Measurements from ENCODE around the gene GRID2.
"Not testable (repeated sequence)": the region's sequence is repeated elsewhere in the genome, so short reads cannot be mapped to it uniquely, and the experiment has no call there.

GRID2 gene

GRCh38 chr4:93660036-93660435, 1356.3 kb downstream of the GRID2 start:
- DNase-seq (ENCODE audit: insufficient read length, low spot score): no peak
- no peak for TF ChIP-seq SPI1 (IDR thresholded peaks at IDR 0.05; ENCODE audit: low read depth, low read length)
- no peak for TF ChIP-seq POU2F2 (IDR thresholded peaks at IDR 0.05; ENCODE audit: low read depth, low read length)
- no peak for TF ChIP-seq POLR2AphosphoS5 (IDR thresholded peaks at IDR 0.05; ENCODE audit: low read depth, low read length)
- no peak for TF ChIP-seq PAX5 (IDR thresholded peaks at IDR 0.05; ENCODE audit: insufficient read depth, low read length, severe bottlenecking)
- no peak for FAIRE-seq

- no peak for FAIRE-seq
Measured at GRCh38 chr4:93670434-93670833, 1366.7 kb downstream of the GRID2 start.

GRCh38 chr4:93671093-93671492, 1367.3 kb downstream of the GRID2 start:
- no peak for DNase-seq (ENCODE audit: insufficient read length, low spot score)
- no peak for FAIRE-seq
- TF ChIP-seq POLR2A (IDR thresholded peaks at IDR 0.05; ENCODE audit: low read depth, low read length) (no peak), PAX5 (IDR thresholded peaks at IDR 0.05; ENCODE audit: insufficient read depth, low read length, severe bottlenecking) (no peak), SPI1 (IDR thresholded peaks at IDR 0.05; ENCODE audit: low read depth, low read length) (no peak), TAF1 (IDR thresholded peaks at IDR 0.05; ENCODE audit: low read depth, low read length) (no peak), POU2F2 (IDR thresholded peaks at IDR 0.05; ENCODE audit: low read depth, low read length) (no peak), POLR2AphosphoS5 (IDR thresholded peaks at IDR 0.05; ENCODE audit: low read depth, low read length) (no peak)

More at GRCh38 chr4:93670434-93670833, 1366.7 kb downstream of the GRID2 start:
- no peak for DNase-seq (ENCODE audit: insufficient read length, low spot score)
- no peak for TF ChIP-seq POLR2A (IDR thresholded peaks at IDR 0.05; ENCODE audit: low read depth, low read length)
- TF ChIP-seq TAF1 (IDR thresholded peaks at IDR 0.05; ENCODE audit: low read depth, low read length): no peak
- TF ChIP-seq POU2F2 (IDR thresholded peaks at IDR 0.05; ENCODE audit: low read depth, low read length): no peak
- no peak for TF ChIP-seq SPI1 (IDR thresholded peaks at IDR 0.05; ENCODE audit: low read depth, low read length)
- no peak for TF ChIP-seq POLR2AphosphoS5 (IDR thresholded peaks at IDR 0.05; ENCODE audit: low read depth, low read length)
- TF ChIP-seq PAX5 (IDR thresholded peaks at IDR 0.05; ENCODE audit: insufficient read depth, low read length, severe bottlenecking): no peak

- FAIRE-seq; DNase-seq (ENCODE audit: insufficient read length, low spot score): not testable (repeated sequence)
Measured at GRCh38 chr4:93676937-93677336, 1373.2 kb downstream of the GRID2 start.

GRCh38 chr4:93684571-93684970, 1380.8 kb downstream of the GRID2 start:
- FAIRE-seq (no peak), DNase-seq (ENCODE audit: insufficient read length, low spot score) (no peak)
- no peak for TF ChIP-seq POLR2AphosphoS5 (IDR thresholded peaks at IDR 0.05; ENCODE audit: low read depth, low read length)
- TF ChIP-seq POLR2A (IDR thresholded peaks at IDR 0.05; ENCODE audit: low read depth, low read length): no peak

GRCh38 chr4:93687304-93687703, 1383.5 kb downstream of the GRID2 start:
- FAIRE-seq: no peak
- TF ChIP-seq POLR2A (IDR thresholded peaks at IDR 0.05; ENCODE audit: low read depth, low read length) (no peak), POLR2AphosphoS5 (IDR thresholded peaks at IDR 0.05; ENCODE audit: low read depth, low read length) (no peak), PAX5 (IDR thresholded peaks at IDR 0.05; ENCODE audit: insufficient read depth, low read length, severe bottlenecking) (no peak), SPI1 (IDR thresholded peaks at IDR 0.05; ENCODE audit: low read depth, low read length) (no peak), POU2F2 (IDR thresholded peaks at IDR 0.05; ENCODE audit: low read depth, low read length) (no peak), TAF1 (IDR thresholded peaks at IDR 0.05; ENCODE audit: low read depth, low read length) (no peak)
- DNase-seq (ENCODE audit: insufficient read length, low spot score): no peak

- DNase-seq (ENCODE audit: insufficient read length, low spot score): no peak
- FAIRE-seq: no peak
- TF ChIP-seq POU2F2 (IDR thresholded peaks at IDR 0.05; ENCODE audit: low read depth, low read length) (no peak), SPI1 (IDR thresholded peaks at IDR 0.05; ENCODE audit: low read depth, low read length) (no peak), PAX5 (IDR thresholded peaks at IDR 0.05; ENCODE audit: insufficient read depth, low read length, severe bottlenecking) (no peak), TAF1 (IDR thresholded peaks at IDR 0.05; ENCODE audit: low read depth, low read length) (no peak), POLR2AphosphoS5 (IDR thresholded peaks at IDR 0.05; ENCODE audit: low read depth, low read length) (no peak), POLR2A (IDR thresholded peaks at IDR 0.05; ENCODE audit: low read depth, low read length) (no peak)
Measured at GRCh38 chr4:93688978-93689377, 1385.2 kb downstream of the GRID2 start.

- TF ChIP-seq POLR2A (IDR thresholded peaks at IDR 0.05; ENCODE audit: low read depth, low read length): no peak
- no peak for TF ChIP-seq POLR2AphosphoS5 (IDR thresholded peaks at IDR 0.05; ENCODE audit: low read depth, low read length)
- TF ChIP-seq POU2F2 (IDR thresholded peaks at IDR 0.05; ENCODE audit: low read depth, low read length): no peak
- no peak for TF ChIP-seq SPI1 (IDR thresholded peaks at IDR 0.05; ENCODE audit: low read depth, low read length)
- no peak for TF ChIP-seq PAX5 (IDR thresholded peaks at IDR 0.05; ENCODE audit: insufficient read depth, low read length, severe bottlenecking)
- no peak for TF ChIP-seq TAF1 (IDR thresholded peaks at IDR 0.05; ENCODE audit: low read depth, low read length)
- no peak for DNase-seq (ENCODE audit: insufficient read length, low spot score)
- no peak for FAIRE-seq
Measured at GRCh38 chr4:93693141-93693540, 1389.4 kb downstream of the GRID2 start.

GRCh38 chr4:93698686-93699085, 1394.9 kb downstream of the GRID2 start:
- TF ChIP-seq SPI1 (IDR thresholded peaks at IDR 0.05; ENCODE audit: low read depth, low read length) (no peak), POU2F2 (IDR thresholded peaks at IDR 0.05; ENCODE audit: low read depth, low read length) (no peak), PAX5 (IDR thresholded peaks at IDR 0.05; ENCODE audit: insufficient read depth, low read length, severe bottlenecking) (no peak), POLR2AphosphoS5 (IDR thresholded peaks at IDR 0.05; ENCODE audit: low read depth, low read length) (no peak), TAF1 (IDR thresholded peaks at IDR 0.05; ENCODE audit: low read depth, low read length) (no peak), POLR2A (IDR thresholded peaks at IDR 0.05; ENCODE audit: low read depth, low read length) (no peak)
- DNase-seq (ENCODE audit: insufficient read length, low spot score) (no peak), FAIRE-seq (no peak)

- TF ChIP-seq PAX5 (IDR thresholded peaks at IDR 0.05; ENCODE audit: insufficient read depth, low read length, severe bottlenecking) (no peak), TAF1 (IDR thresholded peaks at IDR 0.05; ENCODE audit: low read depth, low read length) (no peak), POU2F2 (IDR thresholded peaks at IDR 0.05; ENCODE audit: low read depth, low read length) (no peak), SPI1 (IDR thresholded peaks at IDR 0.05; ENCODE audit: low read depth, low read length) (no peak), POLR2AphosphoS5 (IDR thresholded peaks at IDR 0.05; ENCODE audit: low read depth, low read length) (no peak), POLR2A (IDR thresholded peaks at IDR 0.05; ENCODE audit: low read depth, low read length) (no peak)
Measured at GRCh38 chr4:93700571-93700970, 1396.8 kb downstream of the GRID2 start.

More at GRCh38 chr4:93700571-93700970, 1396.8 kb downstream of the GRID2 start:
- FAIRE-seq (no peak), DNase-seq (ENCODE audit: insufficient read length, low spot score) (no peak)

Measured in GM12891 (cell line).